Activated CD8-positive, alpha-beta memory T cell treated with anti-CD3 and anti-CD28 coated beads, Interleukin-2, amount 50 U/mL, for 24 hours (primary cell): Measurements from ENCODE around the gene MAPK1.
"Not testable (repeated sequence)": the region's sequence is repeated elsewhere in the genome, so short reads cannot be mapped to it uniquely, and the experiment has no call there.

Experiments used
- DNase-seq: peaks from one replicate; pipeline ENCODE4 v3.0.0-alpha.2; 2020; ENCODE audit errors: extremely low read depth

Gene MAPK1

GRCh38 chr22:21726650-21727049 lies 140.8 kb downstream of the MAPK1 start:
- DNase-seq: no peak

- no peak for DNase-seq
Measured at GRCh38 chr22:21725956-21726649, 141.3 kb downstream of the MAPK1 start.

GRCh38 chr22:21724496-21724895 lies 142.9 kb downstream of the MAPK1 start:
- DNase-seq: not testable (repeated sequence)

- DNase-seq: not testable (repeated sequence)
Measured at GRCh38 chr22:21721195-21721852, 146.1 kb downstream of the MAPK1 start.

- DNase-seq: not testable (repeated sequence)
Measured at GRCh38 chr22:21720191-21720859, 147.1 kb downstream of the MAPK1 start.

GRCh38 chr22:21719024-21719423 lies 148.4 kb downstream of the MAPK1 start:
- no peak for DNase-seq

GRCh38 chr22:21718499-21718898 lies 148.9 kb downstream of the MAPK1 start:
- DNase-seq: no peak

GRCh38 chr22:21716395-21717122 lies 150.9 kb downstream of the MAPK1 start:
- not testable (repeated sequence) for DNase-seq

GRCh38 chr22:21714786-21715185 lies 152.7 kb downstream of the MAPK1 start:
- no peak for DNase-seq

- DNase-seq: no peak
Measured at GRCh38 chr22:21714059-21714770, 153.2 kb downstream of the MAPK1 start.

- no peak for DNase-seq
Measured at GRCh38 chr22:21713428-21714058, 153.9 kb downstream of the MAPK1 start.

GRCh38 chr22:21712751-21713427 lies 154.6 kb downstream of the MAPK1 start:
- DNase-seq: no peak

GRCh38 chr22:21711851-21712250 lies 155.6 kb downstream of the MAPK1 start:
- DNase-seq: no peak

- DNase-seq: no peak
Measured at GRCh38 chr22:21710156-21710555, 157.3 kb downstream of the MAPK1 start.

- no peak for DNase-seq
Measured at GRCh38 chr22:21709688-21710087, 157.8 kb downstream of the MAPK1 start.

- no peak for DNase-seq
Measured at GRCh38 chr22:21708960-21709359, 158.5 kb downstream of the MAPK1 start.

- no peak for DNase-seq
Measured at GRCh38 chr22:21707677-21708076, 159.8 kb downstream of the MAPK1 start.
